Mesothelial cell of epicardium (in vitro differentiated cells): ENCODE data around the gene FAM89B. TPM values are rescaled to one million over a fixed set of nuclear protein-coding genes. Genes with fewer than 3 reads are reported as not detected.

ENCODE experiments used
- DNase-seq, 2 experiments: peaks; one replicate each; pipeline ENCODE4 v3.0.0; 2021; ENCODE audit warnings: low spot score in 2 of 2; ENCODE audit not compliant: unreplicated experiment in 2 of 2
- H3K27ac Mint-ChIP-seq: 2 replicates; pipeline ENCODE4 v1.8.0; 2021; ENCODE audit warnings: mixed read lengths
- H3K27me3 Mint-ChIP-seq: 2 replicates; pipeline ENCODE4 v1.8.0; 2021; ENCODE audit warnings: low read depth, mixed read lengths
- H3K36me3 Mint-ChIP-seq: 2 replicates; pipeline ENCODE4 v1.8.0; 2021; ENCODE audit warnings: mixed read lengths
- H3K4me1 Mint-ChIP-seq: 2 replicates; pipeline ENCODE4 v1.8.0; 2021; ENCODE audit warnings: mixed read lengths
- H3K4me3 Mint-ChIP-seq: 2 replicates; pipeline ENCODE4 v1.8.0; 2021; ENCODE audit warnings: mild to moderate bottlenecking, moderate library complexity, mixed read lengths
- H3K9me3 Mint-ChIP-seq: 2 replicates; pipeline ENCODE4 v1.8.0; 2021; ENCODE audit warnings: mixed read lengths
- CTCF ChIP-seq: fragments of 200-600 bp; sonication (generic); IDR thresholded peaks from one replicate; pipeline ENCODE4 v1.5.0; 2021; ENCODE audit warnings: antibody characterized with exemption; ENCODE audit not compliant: unreplicated experiment
- total RNA-seq: library from RNA; stranded (reverse); gene quantifications from 3 replicates; pipeline ENCODE4 v1.2.1, GENCODE V29; 2021

FAM89B gene
- total RNA-seq, 1 donor from 2014 or later: 57.6 TPM

- no peak for DNase-seq
- H3K36me3 Mint-ChIP-seq: peaks cover 16% of the 10 kb centered on the region
- H3K27me3 Mint-ChIP-seq: no peaks in the 10 kb centered on the region
- no peak overlapping the region for H3K27ac Mint-ChIP-seq
- no peak for TF ChIP-seq CTCF
- H3K4me3 Mint-ChIP-seq: no peak overlapping the region
- peaks cover 12% of the 10 kb centered on the region for H3K4me1 Mint-ChIP-seq
- no peaks in the 10 kb centered on the region for H3K9me3 Mint-ChIP-seq
Observed at GRCh38 chr11:65604258-65604657, 31.9 kb downstream of the FAM89B start.

GRCh38 chr11:65606876-65607613, 34.7 kb downstream of the FAM89B start:
- Mint-ChIP-seq H3K27me3 (no peaks in the 10 kb centered on the region), H3K36me3 (peaks cover 16% of the 10 kb centered on the region), H3K4me3 (peak overlapping the region; percentile 41), H3K9me3 (no peaks in the 10 kb centered on the region), H3K4me1 (peaks cover 14% of the 10 kb centered on the region), H3K27ac (peak overlapping the region; percentile 67)
- peak; percentile 89 to 91 for DNase-seq
- TF ChIP-seq CTCF: no peak

GRCh38 chr11:65607614-65608426, 35.5 kb downstream of the FAM89B start:
- TF ChIP-seq CTCF: no peak
- H3K27me3 Mint-ChIP-seq: no peaks in the 10 kb centered on the region
- H3K36me3 Mint-ChIP-seq: peaks cover 16% of the 10 kb centered on the region
- H3K4me3 Mint-ChIP-seq: peak overlapping the region; percentile 30
- no peak for DNase-seq
- peaks cover 20% of the 10 kb centered on the region for H3K4me1 Mint-ChIP-seq
- no peaks in the 10 kb centered on the region for H3K9me3 Mint-ChIP-seq
- peak overlapping the region; percentile 21 for H3K27ac Mint-ChIP-seq

- Mint-ChIP-seq H3K27me3 (no peaks in the 10 kb centered on the region), H3K9me3 (no peaks in the 10 kb centered on the region), H3K4me3 (no peak overlapping the region), H3K27ac (no peak overlapping the region), H3K36me3 (peaks cover 13% of the 10 kb centered on the region), H3K4me1 (peaks cover 25% of the 10 kb centered on the region)
- no peak for DNase-seq
- TF ChIP-seq CTCF: no peak
Observed at GRCh38 chr11:65609229-65609628, 36.9 kb downstream of the FAM89B start.

GRCh38 chr11:65609665-65610064, 37.3 kb downstream of the FAM89B start:
- Mint-ChIP-seq H3K27ac (no peak overlapping the region), H3K4me3 (no peak overlapping the region), H3K36me3 (peaks cover 10% of the 10 kb centered on the region), H3K4me1 (peaks cover 25% of the 10 kb centered on the region), H3K27me3 (no peaks in the 10 kb centered on the region), H3K9me3 (no peaks in the 10 kb centered on the region)
- no peak for DNase-seq
- no peak for TF ChIP-seq CTCF
